SK-N-SH (cell line): ENCODE measurements around the gene PTCRA. TPM values are rescaled to one million over a fixed set of nuclear protein-coding genes. Genes with fewer than 3 reads are reported as not detected.

ENCODE experiments used
- CTCF ChIA-PET: fragments of 300-600, 350-600 bp; formaldehyde crosslinking; extraction: SDS; loops from one replicate; lab custom pipeline; 2021; lab: Yijun Ruan, JAX
- POLR2A ChIA-PET: fragments of 350-600 bp; sonication (Branson Sonifier 250); formaldehyde crosslinking; extraction: SDS; loops from one replicate; lab custom pipeline; 2020; ENCODE audit warnings: antibody characterized with exemption, inconsistent platforms; lab: Yijun Ruan, JAX
- DNase-seq: peaks from one replicate; pipeline ENCODE4 v3.0.0; 2012
- H2AFZ ChIP-seq: fragments of 200-600 bp; sonication (generic); 2 replicates; pipeline ENCODE4 v1.8.1; 2016; ENCODE audit warnings: antibody characterized with exemption, mild to moderate bottlenecking, low read depth
- H3F3A ChIP-seq: fragments of 200-600 bp; sonication (generic); replicated peaks from 2 replicates; pipeline ENCODE3; 2016; ENCODE audit warnings: antibody characterized with exemption, mild to moderate bottlenecking; ENCODE audit not compliant: insufficient read depth
- H3K27ac ChIP-seq, 2 experiments: fragments of 200-500 bp in 1 of 2; fragments of 200-600 bp in 1 of 2; sonication (Bioruptor generic) in 1 of 2; sonication (generic), shearing (Covaris generic) in 1 of 2; 2 replicates each; pipeline versions ENCODE4 v1.5.1 to v1.6.1; 2014 to 2016; ENCODE audit warnings: low read depth in 2 of 2, inconsistent platforms in 1 of 2, low read length in 1 of 2, mild to moderate bottlenecking in 1 of 2, mixed read lengths in 1 of 2
- H3K27me3 ChIP-seq: fragments of 200-600 bp; sonication (generic), shearing (Covaris generic); 2 replicates; pipeline ENCODE4 v1.6.1; 2016; ENCODE audit warnings: mixed run types; ENCODE audit not compliant: insufficient read depth
- H3K36me3 ChIP-seq, 2 experiments: fragments of 200-500 bp in 1 of 2; fragments of 200-600 bp in 1 of 2; sonication (Bioruptor generic) in 1 of 2; sonication (generic) in 1 of 2; replicated peaks in 1 of 2; 2 replicates each; pipeline versions ENCODE3 to v1.5.1; 2014 to 2016; ENCODE audit warnings: low read length in 1 of 2, mild to moderate bottlenecking in 1 of 2; ENCODE audit not compliant: insufficient read depth in 2 of 2, control insufficient read depth in 1 of 2
- H3K4me1 ChIP-seq, 2 experiments: fragments of 200-500 bp in 1 of 2; fragments of 200-600 bp in 1 of 2; sonication (Bioruptor generic) in 1 of 2; sonication (generic), shearing (Covaris generic) in 1 of 2; 2 replicates each; pipeline versions ENCODE4 v1.5.1 to v1.6.1; 2014 to 2016; ENCODE audit warnings: low read depth in 1 of 2, low read length in 1 of 2, mixed run types in 1 of 2; ENCODE audit not compliant: insufficient read depth in 2 of 2, control insufficient read depth in 1 of 2
- H3K4me2 ChIP-seq: fragments of 200-600 bp; sonication (generic), shearing (Covaris generic); 2 replicates; pipeline ENCODE4 v1.6.1; 2017; ENCODE audit warnings: mixed run types
- H3K4me3 ChIP-seq, 2 experiments: fragments of 200-500 bp in 1 of 2; fragments of 200-600 bp in 1 of 2; sonication (Bioruptor generic) in 1 of 2; sonication (generic), shearing (Covaris generic) in 1 of 2; 2 replicates each; pipeline versions ENCODE4 v1.5.1 to v1.8.1; 2014 to 2016; ENCODE audit warnings: low read depth in 2 of 2, inconsistent platforms in 1 of 2, low read length in 1 of 2, mild to moderate bottlenecking in 1 of 2, mixed read lengths in 1 of 2, moderate library complexity in 1 of 2
- H3K79me2 ChIP-seq: fragments of 200-600 bp; sonication (generic); 2 replicates; pipeline ENCODE4 v1.8.1; 2017; ENCODE audit warnings: mild to moderate bottlenecking; ENCODE audit not compliant: insufficient read depth
- H3K9ac ChIP-seq: fragments of 200-600 bp; sonication (generic); 2 replicates; pipeline ENCODE4 v1.6.1; 2017; ENCODE audit warnings: mixed run types
- H3K9me2 ChIP-seq: fragments of 200-600 bp; sonication (generic); 2 replicates; pipeline ENCODE4 v1.6.1; 2017; ENCODE audit warnings: mixed run types
- H3K9me3 ChIP-seq: fragments of 200-600 bp; sonication (generic); 2 replicates; pipeline ENCODE4 v1.6.1; 2017; ENCODE audit warnings: mixed run types, mild to moderate bottlenecking, moderate library complexity
- H4K20me1 ChIP-seq: fragments of 200-600 bp; sonication (generic); 2 replicates; pipeline ENCODE4 v1.6.1; 2017; ENCODE audit warnings: mild to moderate bottlenecking, mixed run types; ENCODE audit not compliant: insufficient read depth
- CHD2 ChIP-seq: fragments of 150-350 bp; IDR thresholded peaks from 2 replicates; pipeline ENCODE4 v1.6.1; 2018; ENCODE audit warnings: low read length; ENCODE audit not compliant: partially characterized antibody
- CTCF ChIP-seq: fragments of 200-600 bp; sonication (generic); IDR thresholded peaks from 2 replicates; pipeline ENCODE4 v1.6.1; 2017; ENCODE audit warnings: antibody characterized with exemption, mild to moderate bottlenecking, moderate library complexity
- EP300 ChIP-seq, 2 experiments: IDR thresholded peaks; 2 replicates each; pipeline versions ENCODE4 v1.4.0 to v1.6.1; 2012; ENCODE audit warnings: borderline replicate concordance in 1 of 2, low read depth in 1 of 2, low read length in 1 of 2
- FOSL2 ChIP-seq: IDR thresholded peaks from 2 replicates; pipeline ENCODE4 v1.4.0; 2012; ENCODE audit warnings: low read depth, mild to moderate bottlenecking, moderate library complexity, borderline replicate concordance
- FOXJ3 ChIP-seq: sonication (generic); formaldehyde crosslinking; IDR thresholded peaks from 2 replicates; pipeline ENCODE4 v1.5.1; 2020; ENCODE audit warnings: mild to moderate bottlenecking, missing genetic modification reagents
- FOXM1 ChIP-seq: IDR thresholded peaks from 2 replicates; pipeline ENCODE4 v1.4.0; 2012; ENCODE audit warnings: low read depth, mild to moderate bottlenecking
- GABPA ChIP-seq: IDR thresholded peaks from 2 replicates; pipeline ENCODE4 v1.4.0; 2012; ENCODE audit warnings: low read depth, mild to moderate bottlenecking
- MEF2A ChIP-seq: IDR thresholded peaks from 2 replicates; pipeline ENCODE4 v1.4.0; 2012; ENCODE audit warnings: low read depth, borderline replicate concordance
- MXI1 ChIP-seq: IDR thresholded peaks from 2 replicates; pipeline ENCODE4 v1.6.1; 2012; ENCODE audit warnings: mild to moderate bottlenecking, low read depth, low read length, improper control_type of control experiment
- NRF1 ChIP-seq: IDR thresholded peaks from 2 replicates; pipeline ENCODE4 v1.6.1; 2012; ENCODE audit warnings: low read depth, mild to moderate bottlenecking, low read length
- REST ChIP-seq: IDR thresholded peaks from 2 replicates; pipeline ENCODE4 v1.6.1; 2012; ENCODE audit warnings: mild to moderate bottlenecking, low read depth, low read length, moderate library complexity
- RFX5 ChIP-seq: IDR thresholded peaks from 2 replicates; pipeline ENCODE4 v1.6.1; 2012; ENCODE audit warnings: mild to moderate bottlenecking, improper control_type of control experiment, low read length
- RXRA ChIP-seq: IDR thresholded peaks from 2 replicates; pipeline ENCODE4 v1.4.0; 2012; ENCODE audit warnings: low read depth, mild to moderate bottlenecking, borderline replicate concordance
- SMC3 ChIP-seq: IDR thresholded peaks from 2 replicates; pipeline ENCODE4 v1.6.1; 2012; ENCODE audit warnings: low read depth, low read length, improper control_type of control experiment
- TEAD4 ChIP-seq: IDR thresholded peaks from 2 replicates; pipeline ENCODE4 v1.4.0; 2012; ENCODE audit warnings: mild to moderate bottlenecking, borderline replicate concordance; ENCODE audit not compliant: insufficient read depth
- WGBS: methylation state at CpG from one replicate; pipeline ENCODE4 v1.1.6; 2017; ENCODE audit warnings: low lambda C conversion rate; 5-methylcytosine and 5-hydroxymethylcytosine counted together
- polyA plus RNA-seq, 3 experiments: library from polyadenylated mRNA; depleted of rRNA; stranded (reverse); fragments of >200 nt; gene quantifications; 2 replicates each; pipeline ENCODE4 v1.2.3, GENCODE V29; 2012

The PTCRA gene
- polyA plus RNA-seq, 1 of the 3 experiments (the other 2 are of a cell fraction), result not detected

GRCh38 chr6:42969431-42969830 lies 53.6 kb downstream of the PTCRA start:
- 92% methylated on average over 2 of the region's 2 CpGs for WGBS
- no peak overlapping the region for H3K4me2 ChIP-seq
- no peaks in the 10 kb centered on the region for H3K9me3 ChIP-seq
- CTCF ChIA-PET, result interaction anchor here (1.5 to 1.7 kb wide), 2 partner anchors 10 to 68 kb away, joined by 4 to 5 read pairs; partner anchors contain the start of gene PEX6
- H2AFZ ChIP-seq, result no peak overlapping the region
- TF ChIP-seq RFX5, result no peak
- no peak for TF ChIP-seq RXRA
- no peak for TF ChIP-seq CHD2
- TF ChIP-seq MEF2A, result no peak
- no peak for TF ChIP-seq GABPA
- TF ChIP-seq FOSL2, result no peak
- no peak for TF ChIP-seq CTCF
- TF ChIP-seq, all 33 proteins: peak for 0
- H3K9me2 ChIP-seq, result no peaks in the 10 kb centered on the region
- H3K4me1 ChIP-seq, result peaks cover 0 to 9% of the 10 kb centered on the region in 2 experiments; a peak in 3 of 4 replicates
- no peaks in the 10 kb centered on the region for H4K20me1 ChIP-seq
- no peak overlapping the region for H3K9ac ChIP-seq
- no peak overlapping the region for H3K4me3 ChIP-seq
- POLR2A ChIA-PET, result interaction anchor here (1.0 to 1.5 kb wide), 2 partner anchors 9 to 40 kb away, joined by 3 to 5 read pairs; partner anchors contain the start of genes CNPY3 and PEX6
- no peak overlapping the region for H3K27ac ChIP-seq
- DNase-seq, result no peak
- no peaks in the 10 kb centered on the region for H3K79me2 ChIP-seq
- H3K36me3 ChIP-seq, result peaks cover 0 to 35% of the 10 kb centered on the region in 2 experiments
- no peaks in the 10 kb centered on the region for H3K27me3 ChIP-seq
- peaks cover 10% of the 10 kb centered on the region for H3F3A ChIP-seq

GRCh38 chr6:42969934-42970333 lies 54.1 kb downstream of the PTCRA start:
- H2AFZ ChIP-seq, result no peak overlapping the region
- H3K4me1 ChIP-seq, result peaks cover 0 to 9% of the 10 kb centered on the region in 2 experiments; a peak in 3 of 4 replicates
- POLR2A ChIA-PET, result interaction anchor here (1.0 to 1.5 kb wide), 3 partner anchors 9 to 40 kb away, joined by 3 to 5 read pairs (median 5); partner anchors contain the start of genes CNPY3 and PEX6
- no peak overlapping the region for H3K27ac ChIP-seq
- TF ChIP-seq FOXM1 (no peak), NRF1 (no peak), MXI1 (no peak), EP300 (IDR thresholded peaks at IDR 0.05; ENCODE audit: borderline replicate concordance in 1 of 2, low read depth in 1 of 2, low read length in 1 of 2) (no peak), MEF2A (no peak), FOXJ3 (CRISPR knock-in tag) (no peak), FOSL2 (no peak), REST (no peak), SMC3 (no peak), TEAD4 (no peak)
- CTCF ChIA-PET, result interaction anchor here (1.2 to 1.7 kb wide), 2 partner anchors 9 to 71 kb away, joined by 4 to 5 read pairs; partner anchors contain the start of gene PEX6
- no peaks in the 10 kb centered on the region for H3K9me3 ChIP-seq
- H3F3A ChIP-seq, result peaks cover 10% of the 10 kb centered on the region
- no peaks in the 10 kb centered on the region for H3K27me3 ChIP-seq
- H3K9ac ChIP-seq, result no peak overlapping the region
- 100% methylated on average over 4 of the region's 4 CpGs for WGBS
- peaks cover 0 to 30% of the 10 kb centered on the region in 2 experiments for H3K36me3 ChIP-seq
- peaks cover 3% of the 10 kb centered on the region; the same call in 1 of the 2 replicates for H3K79me2 ChIP-seq
- H3K4me3 ChIP-seq, result no peak overlapping the region
- no peaks in the 10 kb centered on the region for H4K20me1 ChIP-seq
- H3K4me2 ChIP-seq, result no peak overlapping the region
- no peaks in the 10 kb centered on the region for H3K9me2 ChIP-seq
- DNase-seq, result no peak
